Lower lobe of right lung (tissue), 2 donors: ENCODE results near the gene SLC66A3. TPM values are rescaled to one million over a fixed set of nuclear protein-coding genes. Genes with fewer than 3 reads are reported as not detected.

Experiments used
- ATAC-seq, 2 donors: fragments of 200-7000 bp; cut with Tn5 transposase; one replicate each; pipeline ENCODE4 v1.9.1; 2020 to 2022; ENCODE audit warnings: mild to moderate bottlenecking in 2 of 2, moderate library complexity in 2 of 2
- DNase-seq: peaks from one replicate; pipeline ENCODE4 v3.0.0-alpha.2; 2020
- H3K27ac ChIP-seq: fragments of 200-600 bp; one replicate; pipeline ENCODE4 v1.8.0; 2022
- H3K27me3 ChIP-seq: fragments of 200-600 bp; one replicate; pipeline ENCODE4 v1.8.0; 2022; ENCODE audit warnings: low read depth
- H3K36me3 ChIP-seq: fragments of 200-600 bp; one replicate; pipeline ENCODE4 v1.8.0; 2022; ENCODE audit warnings: mild to moderate bottlenecking
- H3K4me1 ChIP-seq: fragments of 200-600 bp; one replicate; pipeline ENCODE4 v1.8.0; 2022
- H3K4me3 ChIP-seq: fragments of 200-600 bp; one replicate; pipeline ENCODE4 v1.8.0; 2022; ENCODE audit warnings: mild to moderate bottlenecking
- H3K9me3 ChIP-seq: fragments of 200-600 bp; one replicate; pipeline ENCODE4 v1.8.0; 2022
- CTCF ChIP-seq: fragments of 200-600 bp; IDR thresholded peaks from one replicate; pipeline ENCODE4 v1.8.0; 2022; ENCODE audit warnings: antibody characterized with exemption, mild to moderate bottlenecking
- intact Hi-C: fragments of 100-400 bp; cut with DNase I; formaldehyde crosslinking; loops from one replicate; pipeline ENCODE4 v1.11.0; 2022
- total RNA-seq: library from RNA; stranded (reverse); fragmentation: NEBNext Ultra II Directional; extraction: Animal tissue kit (Norgen Biotek cat#: 25700); gene quantifications from one replicate; pipeline ENCODE4 v1.2.1, GENCODE V29; 2021
- donor health status: DM: no; HTN: yes; CAD: no; lungs with severe emphysema.

SLC66A3 gene
- total RNA-seq, 1 donor from 2014 or later, result 23.8 TPM

GRCh38 chr2:11123856-11124759 lies 31.2 kb upstream of the SLC66A3 start:
- Histone ChIP-seq H3K4me1 (no peaks in the 10 kb centered on the region), H3K4me3 (no peak overlapping the region), H3K27me3 (peaks cover 7% of the 10 kb centered on the region), H3K27ac (no peak overlapping the region), H3K36me3 (no peaks in the 10 kb centered on the region), H3K9me3 (no peaks in the 10 kb centered on the region)
- peak; percentile 74 for TF ChIP-seq CTCF
- DNase-seq (peak; percentile 65), ATAC-seq (peak; percentile 65 to 70)
- intact Hi-C loops, result no loop called here

- Histone ChIP-seq H3K9me3 (no peaks in the 10 kb centered on the region), H3K27me3 (peaks cover 7% of the 10 kb centered on the region), H3K36me3 (no peaks in the 10 kb centered on the region), H3K27ac (no peak overlapping the region), H3K4me3 (no peak overlapping the region), H3K4me1 (peaks cover 3% of the 10 kb centered on the region)
- ATAC-seq (no peak), DNase-seq (no peak)
- no peak for TF ChIP-seq CTCF
- intact Hi-C loops, result loop anchor here (5.0 kb wide), 1 partner anchor 292 kb away; no protein-coding TSS in a partner anchor
Measured at GRCh38 chr2:11124760-11125068, 30.6 kb upstream of the SLC66A3 start.

- H3K4me3 ChIP-seq, result no peak overlapping the region
- TF ChIP-seq CTCF, result no peak
- no peak for ATAC-seq
- DNase-seq, result no peak
- peaks cover 7% of the 10 kb centered on the region for H3K27me3 ChIP-seq
- no peak overlapping the region for H3K27ac ChIP-seq
- intact Hi-C loops, result loop anchor here (5.0 kb wide), 1 partner anchor 295 kb away; no protein-coding TSS in a partner anchor
- peaks cover 17% of the 10 kb centered on the region for H3K4me1 ChIP-seq
- H3K36me3 ChIP-seq, result no peaks in the 10 kb centered on the region
- H3K9me3 ChIP-seq, result no peaks in the 10 kb centered on the region
Measured at GRCh38 chr2:11127761-11128160, 27.5 kb upstream of the SLC66A3 start.

- TF ChIP-seq CTCF, result no peak
- peaks cover 7% of the 10 kb centered on the region for H3K27me3 ChIP-seq
- ATAC-seq, result no peak
- H3K4me3 ChIP-seq, result no peak overlapping the region
- peaks cover 22% of the 10 kb centered on the region for H3K4me1 ChIP-seq
- DNase-seq, result no peak
- H3K36me3 ChIP-seq, result no peaks in the 10 kb centered on the region
- intact Hi-C loops, result loop anchor here (5.0 kb wide), 1 partner anchor 296 kb away; no protein-coding TSS in a partner anchor
- H3K9me3 ChIP-seq, result no peaks in the 10 kb centered on the region
- no peak overlapping the region for H3K27ac ChIP-seq
Measured at GRCh38 chr2:11128243-11128951, 26.9 kb upstream of the SLC66A3 start.

- Histone ChIP-seq H3K27me3 (no peaks in the 10 kb centered on the region), H3K36me3 (no peaks in the 10 kb centered on the region), H3K4me3 (peak overlapping the region; percentile 54), H3K4me1 (peaks cover 26% of the 10 kb centered on the region), H3K27ac (peak overlapping the region; percentile 64), H3K9me3 (no peaks in the 10 kb centered on the region)
- DNase-seq (peak; percentile 82), ATAC-seq (peak; percentile 83 to 85)
- intact Hi-C loops, result loop anchor here (5.0 kb wide), 1 partner anchor 298 kb away; no protein-coding TSS in a partner anchor
- TF ChIP-seq CTCF, result peak; percentile 33
Measured at GRCh38 chr2:11129598-11130449, 25.4 kb upstream of the SLC66A3 start.
